ENCODE measurements around the gene DEDD. TPM values are rescaled to one million over a fixed set of nuclear protein-coding genes. Genes with fewer than 3 reads are reported as not detected.

DEDD gene
- total RNA-seq, 3 donors from 2014 or later (not counting 1 experiment from before 2014, with no cell fraction given) = 40.6 to 44.0 (median 43.0) TPM

GRCh38 chr1:161160671-161161145 is 28.2 kb upstream of the DEDD start:
- no peak overlapping the region for H3K27ac ChIP-seq (ENCODE audit: low read length)
- DNase-seq = no peak

DNA sequence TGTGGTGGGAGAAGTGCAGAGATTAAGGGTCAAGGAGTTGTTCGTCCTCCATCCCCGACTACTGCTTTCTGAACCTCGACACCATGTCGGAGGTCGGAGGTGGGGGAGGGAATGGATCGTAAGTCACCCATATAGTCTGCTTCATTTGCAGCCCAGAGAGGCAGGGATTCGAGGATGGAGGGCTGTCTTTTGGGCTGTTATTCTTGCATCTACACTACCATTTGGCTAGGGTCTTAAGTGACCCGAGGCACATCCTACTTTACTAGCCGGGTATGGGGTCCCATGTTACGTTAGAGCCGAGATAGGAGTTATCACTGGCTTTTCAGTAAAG is 27.4 kb upstream of the DEDD start:
- ATAC-seq = no peak
- H3K36me3 Mint-ChIP-seq = peaks cover 12% of the 10 kb centered on the region
- H3K27me3 ChIP-seq (ENCODE audit: control insufficient read depth, insufficient read depth, low read length) = no peaks in the 10 kb centered on the region
- H3K9me3 ChIP-seq (ENCODE audit: control insufficient read depth, insufficient read depth, low read length) = no peaks in the 10 kb centered on the region
- H3K4me1 Mint-ChIP-seq = peaks cover 35 to 64% of the 10 kb centered on the region in 2 donors
- H3K9me3 Mint-ChIP-seq = no peaks in the 10 kb centered on the region
- intact Hi-C loops (cut with micrococcal nuclease) = no loop called here
- WGBS (ENCODE audit: insufficient coverage) = 16% methylated on average over 11 of the region's 11 CpGs
- H3K4me3 ChIP-seq (ENCODE audit: low read length) = peak overlapping the region; percentile 86
- H3K36me3 ChIP-seq (ENCODE audit: control insufficient read depth, insufficient read depth, low read length) = peaks cover 26% of the 10 kb centered on the region
- H3K4me1 ChIP-seq (ENCODE audit: control insufficient read depth, insufficient read depth, low read length) = peaks cover 22% of the 10 kb centered on the region
- no peak for DNase-seq
- H3K27me3 Mint-ChIP-seq (ENCODE audit: low read depth in 2 of 2) = no peaks in the 10 kb centered on the region
- peak overlapping the region; percentile 79 to 97 for H3K27ac Mint-ChIP-seq
- peak overlapping the region; percentile 84 for H3K27ac ChIP-seq (ENCODE audit: low read length)
- TF ChIP-seq CTCF (IDR thresholded peaks at IDR 0.05) = no peak
- peak overlapping the region; percentile 91 for H3K4me3 Mint-ChIP-seq

More at GRCh38 chr1:161160671-161161145, 28.2 kb upstream of the DEDD start:
- H3K4me1 Mint-ChIP-seq = peaks cover 35 to 64% of the 10 kb centered on the region in 2 donors
- no peak for TF ChIP-seq CTCF (IDR thresholded peaks at IDR 0.05)
- Histone ChIP-seq H3K4me1 (ENCODE audit: control insufficient read depth, insufficient read depth, low read length) (peaks cover 28% of the 10 kb centered on the region), H3K9me3 (ENCODE audit: control insufficient read depth, insufficient read depth, low read length) (no peaks in the 10 kb centered on the region), H3K27me3 (ENCODE audit: control insufficient read depth, insufficient read depth, low read length) (no peaks in the 10 kb centered on the region), H3K4me3 (ENCODE audit: low read length) (no peak overlapping the region), H3K36me3 (ENCODE audit: control insufficient read depth, insufficient read depth, low read length) (peaks cover 26% of the 10 kb centered on the region)
- no peaks in the 10 kb centered on the region for H3K9me3 Mint-ChIP-seq
- H3K36me3 Mint-ChIP-seq = peaks cover 12% of the 10 kb centered on the region
- no peaks in the 10 kb centered on the region for H3K27me3 Mint-ChIP-seq (ENCODE audit: low read depth in 2 of 2)
- H3K27ac Mint-ChIP-seq = peak overlapping the region in 1 of 2 donors; percentile 97
- peak overlapping the region; percentile 91 for H3K4me3 Mint-ChIP-seq
- ATAC-seq = no peak
- WGBS (ENCODE audit: insufficient coverage) = 96% methylated on average over 22 of the region's 22 CpGs
- intact Hi-C loops (cut with micrococcal nuclease) = no loop called here

- H3K27ac Mint-ChIP-seq = peak within 1 kb of the TSS; percentile 79 to 97
- Histone ChIP-seq H3K27ac (ENCODE audit: low read length) (peak within 1 kb of the TSS; percentile 84), H3K4me1 (ENCODE audit: control insufficient read depth, insufficient read depth, low read length) (peaks cover 28% of the 10 kb centered on the region), H3K27me3 (ENCODE audit: control insufficient read depth, insufficient read depth, low read length) (no peaks in the 10 kb centered on the region), H3K9me3 (ENCODE audit: control insufficient read depth, insufficient read depth, low read length) (no peaks in the 10 kb centered on the region), H3K4me3 (ENCODE audit: low read length) (peak within 1 kb of the TSS; percentile 86), H3K36me3 (ENCODE audit: control insufficient read depth, insufficient read depth, low read length) (peaks cover 22% of the 10 kb centered on the region)
- WGBS (ENCODE audit: insufficient coverage) = 5% methylated on average over 60 of the region's 60 CpGs
- H3K27me3 Mint-ChIP-seq (ENCODE audit: low read depth in 2 of 2) = no peaks in the 10 kb centered on the region
- peak; percentile 93 to 96 for DNase-seq
- no peaks in the 10 kb centered on the region for H3K9me3 Mint-ChIP-seq
- peaks cover 12% of the 10 kb centered on the region for H3K36me3 Mint-ChIP-seq
- no peak for TF ChIP-seq CTCF (IDR thresholded peaks at IDR 0.05)
- H3K4me1 Mint-ChIP-seq = peaks cover 37 to 67% of the 10 kb centered on the region in 2 donors
- H3K4me3 Mint-ChIP-seq = peak within 1 kb of the TSS; percentile 91
- ATAC-seq = peak; percentile 93 to 96 (median 95)
- intact Hi-C loops (cut with micrococcal nuclease) = no loop called here
These were observed 26.8 kb upstream of the DEDD start, which contains the start of gene USP21 for GRCh38 chr1:161159087-161159912. USP21 (plus strand) TSS chr1:161159500; CDS start chr1:161160641, 1,141 bp downstream.

Data from natural killer cell (primary cell).